Left colon (tissue), 2 donors: ENCODE measurements around the gene WDFY1. TPM values are rescaled to one million over a fixed set of nuclear protein-coding genes. Genes with fewer than 3 reads are reported as not detected.
"Not testable (repeated sequence)": the region's sequence is repeated elsewhere in the genome, so short reads cannot be mapped to it uniquely, and the experiment has no call there.

Experiments
- ATAC-seq: fragments of 200-7000 bp; cut with Tn5 transposase; one replicate; pipeline ENCODE4 v1.9.1; 2020; ENCODE audit warnings: mild to moderate bottlenecking, moderate library complexity
- DNase-seq, 2 donors: peaks; one replicate each; pipeline ENCODE4 v3.0.0-alpha.2; 2020
- intact Hi-C, 2 donors: fragments of 100-400 bp; cut with DNase I in 1 of 2; cut with micrococcal nuclease in 1 of 2; formaldehyde crosslinking; loops; one replicate each; pipeline versions ENCODE4 v1.11.2 to v1.14.0; 2022; cut with DNase I, micrococcal nuclease
- total RNA-seq, 2 donors: library from RNA; stranded (reverse); fragmentation: NEBNext Ultra II Directional; extraction: Animal tissue kit (Norgen Biotek cat#: 25700); gene quantifications; one replicate each; pipeline ENCODE4 v1.2.1, GENCODE V29; 2021
- donor health status: DM: no; HTN: no; CAD: no.
- donor health status: DM: yes; HTN: yes; CAD: no.

WDFY1 gene
- total RNA-seq, 2 donors from 2014 or later = 67.7 to 73.4 TPM

GRCh38 chr2:223969856-223970255 is 24.7 kb upstream of the WDFY1 start:
- ATAC-seq (no peak), DNase-seq (no peak)
- intact Hi-C loops = loop anchor here in 1 of 2 donors (5.0 kb wide), 1 partner anchor 312 kb away; no protein-coding TSS in a partner anchor

- ATAC-seq (no peak), DNase-seq (no peak)
- intact Hi-C loops = no loop called here
These were observed 24.2 kb upstream of the WDFY1 start for GRCh38 chr2:223969315-223969714.

- no peak for ATAC-seq
- no peak for DNase-seq
- intact Hi-C loops = no loop called here
These were observed 22.8 kb upstream of the WDFY1 start for GRCh38 chr2:223967981-223968380.

GRCh38 chr2:223959688-223960087 is 14.6 kb upstream of the WDFY1 start:
- intact Hi-C loops = no loop called here
- DNase-seq (no peak), ATAC-seq (no peak)

DNA sequence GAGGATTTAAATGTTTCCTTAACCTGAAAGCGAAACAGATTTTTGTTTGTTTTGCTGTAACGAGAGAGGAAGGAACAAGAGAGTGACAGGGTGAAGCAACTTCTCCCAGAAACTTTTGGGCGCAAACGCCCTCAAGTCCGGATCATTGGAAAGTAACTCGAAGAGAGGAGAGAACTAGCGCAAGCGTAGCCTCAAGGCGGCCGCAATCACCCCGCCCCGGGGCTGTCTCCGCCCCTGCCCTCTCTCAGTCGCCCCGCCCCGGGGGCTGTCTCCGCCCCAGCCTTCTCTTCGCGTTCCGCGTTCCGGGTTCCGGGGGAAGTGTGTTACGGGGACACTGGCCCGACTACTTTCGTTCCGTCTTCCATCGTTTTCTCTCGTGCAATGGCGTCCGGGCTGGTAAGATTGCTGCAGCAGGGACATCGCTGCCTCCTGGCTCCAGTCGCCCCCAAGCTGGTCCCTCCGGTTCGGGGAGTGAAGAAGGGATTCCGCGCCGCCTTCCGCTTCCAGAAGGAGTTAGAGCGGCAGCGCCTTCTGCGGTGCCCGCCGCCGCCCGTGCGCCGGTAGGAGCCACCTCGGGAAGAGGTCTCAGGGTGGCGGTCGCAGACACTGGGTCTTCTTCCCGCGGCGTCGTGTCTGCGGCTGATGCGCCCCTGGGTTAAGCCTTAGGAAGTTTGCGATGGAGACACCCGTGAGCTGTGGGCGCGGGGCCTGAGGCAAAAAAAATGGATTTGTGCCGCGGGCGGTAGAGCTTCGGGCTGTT is 12.1 kb upstream of the WDFY1 start, which contains the start of gene MRPL44:
Gene MRPL44, plus strand, starts transcription at position 372 of the 760 bp plus-strand sequence. Its CDS starts 10 bp downstream, at position 382.
- intact Hi-C loops = no loop called here
- DNase-seq = peak; percentile 95 to 99
- ATAC-seq = peak; percentile 98

DNA sequence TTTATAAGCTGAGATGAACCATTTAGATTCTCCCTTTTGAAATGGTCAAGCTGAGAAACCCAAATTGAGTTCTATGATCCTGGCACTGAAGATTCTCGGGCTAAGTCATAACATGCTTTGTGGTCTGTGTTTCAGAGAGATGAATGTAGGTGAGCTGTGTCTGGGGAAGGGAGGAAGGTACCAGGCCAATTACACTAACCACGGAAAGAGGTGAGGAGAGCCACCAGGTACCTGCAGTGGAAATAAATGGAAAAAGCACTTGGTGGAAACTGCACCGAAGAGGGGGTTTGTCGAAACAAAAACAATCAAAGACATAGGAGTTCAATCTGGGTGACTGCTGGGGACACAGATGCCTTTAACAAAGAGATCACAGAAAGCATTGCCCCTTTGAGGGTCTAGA is 11.2 kb upstream of the WDFY1 start:
- DNase-seq (no peak), ATAC-seq (no peak)
- intact Hi-C loops = no loop called here

DNA sequence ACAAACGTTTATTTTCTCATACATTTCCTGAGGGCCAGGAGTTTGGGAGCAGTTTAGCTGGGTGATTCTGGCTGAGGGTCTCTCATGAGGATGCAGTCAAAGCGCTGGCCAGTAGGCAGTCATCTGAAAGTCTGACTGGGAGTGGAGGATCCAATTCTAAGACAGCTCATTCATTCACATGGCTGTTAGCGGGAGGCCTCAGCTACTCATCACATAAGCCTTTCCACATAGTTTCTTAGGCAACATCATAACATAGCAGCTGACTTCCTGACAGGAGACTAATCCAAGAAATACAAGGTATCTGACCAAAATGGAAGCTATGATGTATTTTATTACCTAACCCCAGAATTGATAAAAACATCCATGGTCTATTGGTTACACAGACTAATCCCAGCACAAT is 9.3 kb upstream of the WDFY1 start:
- intact Hi-C loops = no loop called here
- no peak for DNase-seq

DNA sequence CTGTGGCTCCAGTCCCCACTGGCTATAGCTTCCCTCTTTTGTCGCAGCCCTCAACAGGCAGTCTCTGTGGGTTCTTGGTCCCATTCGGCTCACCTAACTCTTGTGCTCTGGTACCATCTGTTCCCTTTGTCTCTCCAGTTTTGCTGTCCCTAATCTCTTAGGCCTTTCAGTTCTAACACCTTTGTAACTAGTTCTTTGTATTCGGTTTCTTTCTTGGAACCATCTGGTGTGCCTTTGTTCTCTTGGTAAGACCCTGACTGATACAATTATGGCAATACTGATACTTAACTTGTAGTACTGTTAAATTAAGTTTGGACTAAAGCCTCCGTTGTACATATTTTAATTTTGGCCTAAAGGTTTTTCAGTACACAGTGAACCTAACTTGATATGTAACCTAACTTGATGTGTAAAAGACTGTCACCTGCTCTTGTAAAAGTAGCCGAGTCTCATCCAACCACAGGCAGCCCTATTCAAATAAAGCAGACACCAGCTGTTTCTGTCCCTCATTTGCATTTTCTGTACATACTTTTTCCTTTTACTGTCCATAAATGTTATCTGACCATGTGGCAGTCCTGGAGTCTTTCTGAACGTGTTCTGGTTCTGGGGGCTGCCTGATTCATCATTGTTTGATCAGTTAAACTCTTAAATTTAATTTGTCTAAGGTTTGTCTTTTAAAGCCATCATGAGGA is 7.3 kb upstream of the WDFY1 start:
- no peak for DNase-seq
- intact Hi-C loops = no loop called here
- ATAC-seq = peak; percentile 23

More for the DNA sequence above, 9.3 kb upstream of the WDFY1 start:
- no peak for ATAC-seq

GRCh38 chr2:223950448-223951347 is 5.6 kb upstream of the WDFY1 start:
- intact Hi-C loops = no loop called here

GRCh38 chr2:223949241-223949840 is 4.2 kb upstream of the WDFY1 start:
- intact Hi-C loops = no loop called here
- ATAC-seq = no peak
- no peak for DNase-seq

More at GRCh38 chr2:223950448-223951347, 5.6 kb upstream of the WDFY1 start:
- ATAC-seq (peak; percentile 85), DNase-seq (no peak)

DNA sequence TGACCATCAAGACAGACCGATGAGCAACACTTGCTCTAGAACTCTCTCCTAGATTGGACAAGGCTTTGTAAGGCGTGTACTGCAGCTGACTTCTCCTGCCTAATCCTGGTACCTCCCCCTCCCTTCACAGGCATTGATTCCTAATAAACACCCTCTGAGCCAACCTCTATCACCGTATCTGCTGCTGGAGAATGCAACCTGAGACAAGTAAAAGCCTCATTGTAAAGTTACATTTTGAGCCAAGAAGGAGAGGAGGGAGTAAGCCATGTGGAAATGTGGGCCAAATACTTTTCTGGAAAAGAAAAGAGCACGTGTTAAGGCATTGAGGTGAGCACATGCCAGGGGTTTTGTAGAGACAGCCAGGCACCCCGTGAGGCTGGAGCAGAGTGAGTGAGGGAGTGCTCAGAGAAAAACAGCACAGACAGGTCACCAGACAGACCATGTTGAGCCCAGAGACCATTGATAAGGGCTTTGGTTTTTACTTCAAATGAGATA is 2.6 kb upstream of the WDFY1 start:
- no peak for DNase-seq
- ATAC-seq = no peak
- intact Hi-C loops = no loop called here

- intact Hi-C loops = no loop called here
- ATAC-seq (no peak), DNase-seq (no peak)
These were observed 620 bp upstream of the WDFY1 start for GRCh38 chr2:223945755-223946154.

DNA sequence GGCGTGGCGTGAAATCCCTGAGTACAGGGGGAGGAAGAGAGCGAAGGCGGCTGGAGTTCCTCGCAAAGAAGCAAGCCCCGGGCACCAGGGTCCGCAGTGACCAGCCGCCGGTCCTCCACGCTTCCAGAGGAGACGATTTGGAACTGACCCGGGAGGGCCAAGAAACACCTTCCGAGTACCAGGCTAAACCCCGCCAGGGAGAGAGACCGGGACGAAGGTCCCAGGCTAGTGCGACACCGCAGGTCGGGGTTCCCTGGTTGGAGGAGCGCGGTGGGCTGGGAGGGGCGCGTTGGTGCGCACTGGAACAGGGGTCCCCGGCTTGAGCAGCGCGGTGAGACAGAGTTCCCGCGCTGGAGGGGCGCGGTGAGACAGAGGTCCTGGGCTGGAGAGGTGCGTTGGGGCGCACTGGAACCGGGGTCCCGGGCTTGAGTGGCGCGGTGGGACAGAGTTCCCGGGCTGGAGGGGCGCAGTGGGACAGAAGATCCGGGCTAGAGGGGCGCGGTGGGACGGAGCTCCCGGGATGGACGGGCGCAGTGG is 901 bp downstream of the WDFY1 start:
- peak; percentile 43 to 62 for DNase-seq
- peak; percentile 56 for ATAC-seq

DNA sequence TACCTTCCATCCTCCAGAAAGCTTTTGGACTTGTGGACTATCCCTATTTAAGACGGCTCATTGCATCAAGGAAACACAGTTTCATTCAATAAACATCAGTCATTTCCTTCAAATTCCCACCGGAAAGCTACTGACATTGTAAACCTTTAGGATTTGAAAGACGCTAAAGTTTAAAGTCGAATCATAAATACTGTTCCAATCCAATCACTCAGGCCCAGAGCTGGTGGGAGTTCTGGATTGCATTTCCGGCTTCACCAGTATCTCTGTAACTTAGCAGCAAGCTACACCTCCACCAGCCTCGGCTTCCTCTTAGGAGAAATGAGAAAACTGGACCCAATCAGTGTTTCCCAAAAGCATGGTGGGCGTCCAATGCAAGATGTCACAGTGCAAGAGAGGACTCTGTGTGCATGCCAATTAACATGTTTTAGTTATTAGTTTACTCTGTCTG is 1.6 kb downstream of the WDFY1 start:
- ATAC-seq (peak; percentile 75), DNase-seq (peak; percentile 66 to 78)
- intact Hi-C loops = no loop called here

More for the DNA sequence above, 901 bp downstream of the WDFY1 start:
- intact Hi-C loops = no loop called here

DNA sequence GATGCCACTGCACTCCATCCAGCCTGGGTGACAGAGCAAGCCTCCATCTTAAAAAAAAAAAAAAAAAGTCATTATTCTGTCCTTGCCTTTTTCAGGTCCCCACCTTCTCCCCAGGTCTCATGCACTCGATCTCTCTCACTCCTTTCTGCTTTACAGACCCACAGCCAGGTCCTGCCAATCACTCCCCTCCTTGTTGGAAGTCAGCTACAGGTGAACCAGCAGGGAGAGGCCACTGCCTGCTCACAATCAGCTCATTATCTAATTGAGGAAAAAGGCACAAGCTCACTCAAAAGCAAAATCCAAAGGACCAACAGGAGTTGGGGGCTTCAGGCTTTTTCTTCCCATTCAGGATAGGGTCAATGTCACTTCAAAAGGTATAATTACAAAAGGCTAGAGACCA is 2.0 kb downstream of the WDFY1 start:
- peak in 1 of 2 donors; percentile 23 for DNase-seq
- intact Hi-C loops = no loop called here
- peak; percentile 2 for ATAC-seq

DNA sequence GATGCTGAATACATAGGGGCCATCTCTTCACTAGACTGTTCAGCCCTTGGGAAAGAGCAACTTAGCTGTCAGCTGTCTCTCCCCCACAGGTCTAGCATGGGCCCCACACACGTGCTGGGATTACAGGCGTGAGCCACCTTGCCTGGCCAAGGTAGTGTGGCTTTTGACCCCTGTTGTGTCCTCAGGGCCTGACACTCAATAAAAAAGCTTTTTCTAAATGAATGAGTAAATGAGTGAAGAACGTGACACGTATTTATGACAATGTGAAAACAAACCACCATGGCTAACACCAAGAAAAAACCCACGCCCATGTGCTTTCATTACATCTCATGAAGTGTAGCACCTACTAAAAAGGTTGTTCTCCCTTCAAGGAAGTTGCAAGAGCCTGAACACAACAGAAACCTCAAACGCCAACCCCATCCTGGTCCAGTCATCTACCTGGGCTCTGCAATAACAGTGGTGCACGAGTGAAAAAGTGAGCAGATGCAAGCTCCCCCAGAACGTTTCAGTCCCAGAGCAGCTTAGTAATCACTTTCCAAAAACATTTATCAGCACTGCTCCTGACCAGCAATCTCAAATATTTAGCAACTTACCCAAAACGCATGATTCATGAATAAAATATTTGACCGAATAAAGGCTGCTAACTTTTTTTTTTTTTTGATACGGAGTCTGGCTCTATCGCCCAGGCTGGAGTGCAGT is 3.4 kb downstream of the WDFY1 start:
- ATAC-seq = peak; percentile 27
- no peak for DNase-seq
- intact Hi-C loops = no loop called here

DNA sequence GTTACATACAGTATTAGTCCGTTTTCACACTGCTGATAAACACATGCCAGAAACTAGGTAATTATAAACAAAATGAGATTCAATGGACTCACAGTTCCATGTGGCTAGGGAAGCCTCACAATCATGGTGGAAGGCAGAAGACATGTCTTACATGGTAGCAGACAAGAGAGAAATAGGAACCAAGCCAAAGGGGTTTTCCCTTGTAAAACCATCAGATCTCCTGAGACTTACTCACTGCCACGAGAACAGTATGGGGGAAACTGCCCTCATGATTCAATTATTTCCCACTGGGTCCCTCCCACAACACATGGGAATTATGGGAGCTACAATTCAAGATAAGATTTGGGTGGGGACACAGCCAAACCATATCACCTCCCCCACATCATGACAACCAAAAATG is 5.7 kb downstream of the WDFY1 start:
- intact Hi-C loops, ATAC-seq: not testable (repeated sequence)

GRCh38 chr2:223937535-223937934 is 7.6 kb downstream of the WDFY1 start:
- no peak for ATAC-seq
- intact Hi-C loops = no loop called here
- DNase-seq = no peak

More for the DNA sequence above, 5.7 kb downstream of the WDFY1 start:
- not testable (repeated sequence) for DNase-seq
